A673 (cell line): Measurements from ENCODE around the gene AGBL4. TPM values are rescaled to one million over a fixed set of nuclear protein-coding genes. Genes with fewer than 3 reads are reported as not detected.
A peak's percentile ranks its signal among the peaks of the same experiment; 100 is the strongest.

Source experiments
- BruUV-seq: library from RNA; stranded (reverse); fragments of 400-500 nt; replicated peaks from 2 replicates; lab custom pipeline; 2021; lab: Mats Ljungman, UMichigan
- CTCF ChIA-PET: fragments of 300-600 bp; sonication (Branson Sonifier 250); formaldehyde crosslinking; loops from one replicate; lab custom pipeline; 2022; ENCODE audit warnings: antibody characterized with exemption; lab: Charles Lee
- POLR2A ChIA-PET: fragments of 300-600 bp; sonication (Branson Sonifier 250); formaldehyde crosslinking; loops from one replicate; lab custom pipeline; 2022; ENCODE audit warnings: antibody characterized with exemption; ENCODE audit not compliant: low non-redundant PET; lab: Charles Lee
- DNase-seq: peaks from one replicate; pipeline ENCODE4 v3.0.0-alpha.2; 2015; ENCODE audit warnings: low spot score
- H3K27ac ChIP-seq: fragments of 200-600 bp; sonication (generic); 2 replicates; pipeline ENCODE4 v1.5.1; 2016; ENCODE audit warnings: mixed run types, low read depth, mild to moderate bottlenecking, mixed read lengths, antibody characterized with exemption, low read length; ENCODE audit not compliant: poor library complexity, severe bottlenecking
- H3K27me3 ChIP-seq: fragments of 200-600 bp; sonication (generic); replicated peaks from 2 replicates; pipeline ENCODE4 v1.6.1; 2017; ENCODE audit warnings: mixed run types, low read depth, mild to moderate bottlenecking, mixed read lengths, antibody characterized with exemption, low read length; ENCODE audit not compliant: insufficient read depth, poor library complexity
- H3K36me3 ChIP-seq: fragments of 200-600 bp; sonication (generic); 2 replicates; pipeline ENCODE4 v1.6.1; 2016; ENCODE audit warnings: mixed run types, mild to moderate bottlenecking, mixed read lengths, antibody characterized with exemption, low read length; ENCODE audit not compliant: insufficient read depth, poor library complexity, severe bottlenecking
- H3K4me1 ChIP-seq: fragments of 200-600 bp; sonication (generic); 2 replicates; pipeline ENCODE4 v1.6.1; 2017; ENCODE audit warnings: mixed run types, mild to moderate bottlenecking, mixed read lengths, antibody characterized with exemption, low read length; ENCODE audit not compliant: insufficient read depth, poor library complexity, severe bottlenecking
- H3K4me3 ChIP-seq: fragments of 200-600 bp; sonication (generic); 2 replicates; pipeline ENCODE4 v1.5.1; 2016; ENCODE audit warnings: low read depth, mixed run types, mild to moderate bottlenecking, mixed read lengths, low read length; ENCODE audit not compliant: poor library complexity, severe bottlenecking
- H3K9me3 ChIP-seq: fragments of 200-600 bp; sonication (generic); 2 replicates; pipeline ENCODE4 v1.6.1; 2016; ENCODE audit warnings: mixed run types, low read depth, mild to moderate bottlenecking, mixed read lengths, antibody characterized with exemption, low read length; ENCODE audit not compliant: poor library complexity, severe bottlenecking
- CTCF ChIP-seq: fragments of 300-800, 200-600 bp; sonication (generic); conservative IDR thresholded peaks from 2 replicates; pipeline ENCODE4 v1.5.1; 2017; ENCODE audit warnings: low read depth, mild to moderate bottlenecking, antibody characterized with exemption, low read length, moderate library complexity, mixed read lengths
- EZH2 ChIP-seq: fragments of 200-600 bp; sonication (generic); IDR thresholded peaks from 2 replicates; pipeline ENCODE4 v1.6.1; 2017; ENCODE audit warnings: borderline replicate concordance, low read depth, mild to moderate bottlenecking, mixed read lengths, antibody characterized with exemption, low read length; ENCODE audit not compliant: poor library complexity, severe bottlenecking
- intact Hi-C: fragments of 100-400 bp; cut with micrococcal nuclease; formaldehyde crosslinking; loops from one replicate; pipeline ENCODE4 v1.10.0; 2022; ENCODE audit not compliant: unreplicated experiment
- total RNA-seq: library from RNA; stranded (reverse); gene quantifications from 2 replicates; pipeline ENCODE4 v1.2.3, GENCODE V29; 2021

The AGBL4 gene
- total RNA-seq, 1 experiment from 2014 or later: 0.32 TPM

- POLR2A ChIA-PET: interaction anchor here (0.6 kb wide), 1 partner anchor 1867 kb away, joined by 4 read pairs; no protein-coding TSS in a partner anchor
- H3K4me3 ChIP-seq: no peak overlapping the region
- H3K9me3 ChIP-seq: no peaks in the 10 kb centered on the region
- peaks cover 19% of the 10 kb centered on the region for H3K4me1 ChIP-seq
- DNase-seq: no peak
- TF ChIP-seq CTCF (no peak), EZH2 (no peak)
- H3K27me3 ChIP-seq: no peaks in the 10 kb centered on the region
- no peaks in the 10 kb centered on the region for H3K36me3 ChIP-seq
- CTCF ChIA-PET: no interaction called here
- no peak overlapping the region for H3K27ac ChIP-seq
- intact Hi-C loops: no loop called here
- BruUV-seq: no TSS peak
Observed at GRCh38 chr1:48692235-48692634, 1331.5 kb downstream of the AGBL4 start.

- DNase-seq: no peak
- Histone ChIP-seq H3K4me3 (no peak overlapping the region), H3K4me1 (peaks cover 19% of the 10 kb centered on the region), H3K9me3 (no peaks in the 10 kb centered on the region), H3K27me3 (no peaks in the 10 kb centered on the region), H3K36me3 (no peaks in the 10 kb centered on the region), H3K27ac (no peak overlapping the region)
- ChIA-PET POLR2A (no interaction called here), CTCF (no interaction called here)
- no TSS peak for BruUV-seq
- intact Hi-C loops: no loop called here
- TF ChIP-seq EZH2 (no peak), CTCF (no peak)
Observed at GRCh38 chr1:48691429-48692001, 1332.2 kb downstream of the AGBL4 start.

- no peak for TF ChIP-seq EZH2
- peak; percentile 52 for TF ChIP-seq CTCF
- BruUV-seq: no TSS peak
- intact Hi-C loops: no loop called here
- POLR2A ChIA-PET: no interaction called here
- peak; percentile 48 for DNase-seq
- CTCF ChIA-PET: interaction anchor here (1.0 kb wide), 1 partner anchor 11 kb away, joined by 4 read pairs; no protein-coding TSS in a partner anchor
- Histone ChIP-seq H3K27me3 (no peaks in the 10 kb centered on the region), H3K27ac (no peak overlapping the region), H3K4me3 (no peak overlapping the region), H3K36me3 (no peaks in the 10 kb centered on the region), H3K9me3 (no peaks in the 10 kb centered on the region), H3K4me1 (peaks cover 7% of the 10 kb centered on the region)
Observed at GRCh38 chr1:48688102-48688760, 1335.5 kb downstream of the AGBL4 start.
